NCI-H146 (cell line): ENCODE results near the gene CTBS.
"Not testable (repeated sequence)": the region's sequence is repeated elsewhere in the genome, so short reads cannot be mapped to it uniquely, and the experiment has no call there.

Source experiments
- DNase-seq: peaks from one replicate; lab custom pipeline; 2025; lab: John Stamatoyannopoulos, UW

CTBS gene

DNA sequence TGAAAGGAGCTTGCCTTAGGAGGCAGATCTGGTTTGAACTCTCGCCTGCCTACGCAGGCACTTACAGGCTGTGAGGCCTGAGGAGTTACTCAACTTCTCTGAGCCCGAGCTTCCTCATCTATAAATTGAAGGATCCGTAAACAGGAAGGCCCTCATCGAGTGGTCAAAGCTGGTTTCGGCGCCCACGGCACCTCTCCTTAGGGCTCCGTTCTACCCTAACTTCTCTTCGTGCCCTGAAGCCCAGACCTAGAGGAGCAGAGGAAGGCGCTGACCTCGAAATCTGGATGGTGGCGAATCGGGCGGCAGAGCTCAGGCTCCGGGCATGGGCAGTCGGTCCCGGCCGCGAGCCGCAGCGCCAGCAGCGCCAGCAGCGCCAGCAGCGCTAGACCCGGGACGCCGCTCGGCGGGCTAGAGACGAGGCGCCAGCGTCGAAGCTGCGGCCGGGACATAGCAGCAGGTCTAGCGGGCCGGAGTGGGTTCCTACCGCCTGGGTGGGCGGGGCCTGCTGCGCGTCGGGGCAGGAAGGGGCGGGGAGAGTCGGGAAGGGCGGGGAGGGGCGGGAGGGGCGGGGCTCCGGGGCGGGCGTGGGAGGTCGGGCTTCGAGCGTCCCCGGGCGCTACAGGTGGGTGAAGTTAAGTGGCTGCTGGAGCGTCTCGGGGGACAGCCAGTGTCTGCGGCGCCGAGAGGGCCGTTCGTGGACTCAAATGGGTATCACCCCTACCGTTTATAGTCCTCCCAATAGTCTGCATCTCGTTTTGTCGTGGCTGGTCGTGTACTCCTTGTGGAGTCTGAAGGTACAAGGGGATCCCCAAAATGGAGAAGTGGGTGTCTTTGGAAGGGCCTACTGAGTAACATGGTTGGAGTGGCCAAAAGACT is at the start of gene CTBS:
CTBS (minus strand) TSS at position 474 of the 876 bp plus-strand sequence; CDS start at position 449, 25 bp downstream.
- peak; percentile 92 for DNase-seq

- no peak for DNase-seq
These were observed 47.3 kb upstream of the CTBS start for GRCh38 chr1:84621553-84621952.

- DNase-seq, result peak; percentile 93
These were observed 46.6 kb upstream of the CTBS start for GRCh38 chr1:84620720-84621313.

- DNase-seq, result peak; percentile 45
These were observed 45.3 kb upstream of the CTBS start for GRCh38 chr1:84619383-84620102.

DNA sequence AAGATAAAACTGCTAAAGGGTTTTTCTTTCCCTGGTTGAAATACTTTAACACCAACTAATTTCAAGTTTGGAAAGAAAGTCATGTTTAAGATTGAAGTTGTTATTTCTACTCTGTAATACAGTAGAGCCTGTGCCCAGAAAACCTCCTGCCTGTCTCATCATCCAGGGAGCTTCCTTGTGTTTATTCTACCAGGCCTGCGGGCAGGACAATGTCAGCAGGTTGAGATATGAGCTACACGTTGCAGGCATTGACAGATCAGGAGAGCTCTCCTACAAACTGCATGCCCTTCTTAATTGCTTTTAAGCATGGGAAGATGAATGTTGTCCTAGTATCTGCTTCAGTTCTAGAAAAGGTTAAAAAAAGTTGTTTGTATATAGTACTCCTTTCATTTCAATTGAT is 43.1 kb upstream of the CTBS start:
- no peak for DNase-seq

DNA sequence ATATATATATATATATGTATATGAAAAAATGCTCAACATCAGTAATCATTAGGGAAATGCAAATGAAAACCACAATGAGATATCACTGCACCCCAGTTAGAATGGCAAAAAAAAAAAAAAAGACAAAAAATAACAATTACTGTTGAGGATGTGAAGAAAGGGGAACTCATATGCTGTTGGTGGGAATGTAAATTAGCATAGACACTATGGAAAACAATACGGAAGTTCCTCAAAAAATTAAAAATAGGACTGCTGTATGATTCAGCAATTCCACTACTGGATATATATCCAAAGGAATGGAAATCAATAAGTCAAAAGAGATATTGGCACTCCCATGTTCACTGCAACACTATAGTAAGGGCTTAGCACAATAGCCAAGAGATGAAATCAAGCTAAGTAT is 41.5 kb upstream of the CTBS start:
- DNase-seq, result no peak

DNA sequence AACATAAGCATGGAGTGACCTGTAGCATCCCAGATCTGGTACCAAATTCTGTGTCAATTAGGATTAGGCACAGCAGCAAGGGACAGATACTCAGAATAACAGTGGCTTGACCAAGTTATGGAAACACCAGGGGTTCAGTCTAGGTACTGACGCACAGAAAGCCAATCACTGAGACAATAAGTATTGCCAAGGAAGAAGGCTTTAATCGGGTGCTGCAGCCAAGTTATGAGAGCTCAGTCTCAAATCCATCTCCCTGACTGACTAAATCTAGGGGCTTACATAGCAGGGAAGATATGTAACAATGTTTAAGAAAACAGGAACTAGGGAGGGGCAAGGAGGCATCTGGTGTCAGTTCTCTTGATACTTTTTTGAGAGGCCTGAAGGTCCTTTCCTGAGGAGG is 39.6 kb upstream of the CTBS start:
- no peak for DNase-seq

GRCh38 chr1:84613026-84613425 is 38.8 kb upstream of the CTBS start:
- no peak for DNase-seq

DNA sequence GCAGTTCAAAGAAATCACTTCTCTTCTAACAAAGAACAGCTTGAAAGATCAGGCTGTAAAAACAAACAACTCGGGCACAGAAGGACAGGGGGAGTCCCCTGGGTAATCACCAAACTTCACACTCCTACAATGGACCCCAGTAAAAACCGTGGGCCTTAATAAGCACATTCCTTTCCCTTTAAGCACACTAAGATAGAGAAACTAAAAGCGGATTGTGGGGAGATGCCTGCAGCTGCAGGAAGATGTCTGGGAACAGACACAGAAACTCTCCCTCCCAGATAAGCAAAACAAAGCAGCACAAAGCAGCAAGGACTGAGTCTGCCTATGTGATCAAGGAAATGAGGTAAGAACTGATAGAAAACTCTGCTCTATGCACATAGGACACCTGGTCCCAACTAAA is 37.6 kb upstream of the CTBS start:
- DNase-seq, result no peak

DNA sequence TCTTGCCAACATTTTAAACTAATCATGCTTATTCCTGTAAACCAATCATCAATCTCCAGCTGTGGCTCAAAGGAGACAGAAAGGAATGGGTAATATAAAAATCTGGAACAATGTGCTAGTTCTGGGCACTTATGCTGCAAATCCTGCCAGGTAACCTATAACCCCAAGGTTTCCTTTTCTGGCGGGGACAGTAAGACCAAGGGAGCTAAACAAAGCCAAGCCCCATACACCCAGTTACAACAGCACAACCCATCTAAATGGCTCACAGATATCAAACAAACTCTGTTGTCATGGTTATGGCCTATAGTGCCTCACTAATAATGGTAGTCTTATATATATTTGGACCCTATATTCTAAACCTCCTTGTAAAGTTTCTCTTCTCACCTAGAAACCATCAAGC is 36.9 kb upstream of the CTBS start:
- no peak for DNase-seq

DNA sequence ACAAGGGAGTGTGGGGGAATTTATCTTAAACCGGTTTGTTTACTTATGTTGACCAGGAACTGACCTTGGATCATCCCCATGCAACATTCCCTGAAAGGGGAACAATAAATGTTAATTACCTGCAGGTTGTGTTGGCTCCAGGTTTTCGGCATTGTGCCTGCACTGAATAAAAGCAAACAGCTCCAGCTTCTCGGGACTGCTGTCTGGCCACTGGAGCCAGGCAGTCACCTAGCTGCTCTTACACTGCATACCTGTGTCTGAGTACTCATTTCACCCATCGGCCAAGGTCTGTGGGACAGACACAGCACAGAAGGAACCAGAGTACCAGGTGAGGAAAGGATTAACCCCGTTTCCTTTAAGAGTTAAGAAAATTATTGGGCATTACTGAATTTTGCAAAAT is 32.7 kb upstream of the CTBS start:
- no peak for DNase-seq

DNA sequence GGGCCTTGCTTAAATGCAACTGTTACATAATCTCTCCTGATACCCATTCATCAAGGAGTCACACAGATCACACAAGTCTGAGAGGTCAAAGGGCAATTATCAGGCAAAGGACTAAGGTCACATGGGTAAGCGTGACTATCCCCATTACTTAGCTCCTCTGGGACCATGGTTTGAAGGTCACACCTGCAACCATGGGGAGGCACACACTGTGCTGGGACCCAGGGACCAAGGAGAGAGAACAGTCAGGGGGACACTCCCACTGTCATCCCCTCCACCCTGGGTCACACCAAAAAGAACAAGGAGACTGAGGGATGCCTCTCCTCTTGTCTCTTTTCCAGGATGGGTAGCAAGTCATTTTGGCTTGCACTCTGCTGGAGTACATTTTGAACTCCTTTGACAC is 30.9 kb upstream of the CTBS start:
- no peak for DNase-seq

- DNase-seq, result no peak
These were observed 29.9 kb upstream of the CTBS start for GRCh38 chr1:84603941-84604830.

GRCh38 chr1:84603223-84603622 is 29.0 kb upstream of the CTBS start:
- no peak for DNase-seq

- no peak for DNase-seq
These were observed 26.6 kb upstream of the CTBS start for GRCh38 chr1:84600796-84601195.

DNA sequence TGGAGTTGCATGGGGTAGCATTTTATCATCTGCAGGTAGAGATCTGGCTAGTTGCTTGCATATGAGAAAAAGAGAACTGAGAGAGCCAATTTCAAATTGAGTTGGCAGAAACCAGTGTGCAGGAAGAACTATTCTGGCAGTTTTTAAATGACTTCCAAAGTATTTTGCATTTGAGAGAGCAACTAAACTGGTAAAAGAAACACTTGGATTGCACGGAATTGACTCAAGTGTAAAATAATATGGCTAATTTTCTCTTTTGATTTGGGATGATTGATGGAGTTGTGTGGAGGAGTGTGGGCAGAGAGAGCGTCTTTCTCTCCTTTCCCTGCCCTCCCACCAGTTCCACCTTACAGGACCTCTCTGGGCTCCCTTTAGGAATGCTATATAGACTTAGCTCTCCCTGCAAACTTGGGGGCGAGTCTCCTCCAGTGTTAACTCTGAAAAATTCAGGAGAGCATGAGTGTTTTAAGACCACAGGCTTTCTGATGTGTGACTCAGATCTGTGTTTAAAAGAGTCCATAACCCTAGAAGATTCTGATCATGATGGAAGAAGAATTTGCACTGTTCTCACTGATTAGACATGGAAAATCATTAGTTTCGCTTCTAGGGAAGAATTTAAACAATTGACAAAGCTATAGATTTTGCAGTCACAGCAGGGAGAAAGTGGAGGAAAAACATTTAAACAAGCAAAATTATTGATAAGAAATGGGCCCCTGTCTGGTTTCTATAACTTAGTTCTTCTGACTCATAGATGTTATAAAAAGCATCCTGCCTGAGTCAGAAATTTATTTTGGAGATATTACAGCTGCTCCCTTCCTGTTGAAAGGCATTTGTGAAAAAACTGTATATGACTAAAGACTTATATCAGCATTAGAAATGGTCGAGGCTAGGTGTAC is 24.9 kb upstream of the CTBS start:
- DNase-seq, result no peak

DNA sequence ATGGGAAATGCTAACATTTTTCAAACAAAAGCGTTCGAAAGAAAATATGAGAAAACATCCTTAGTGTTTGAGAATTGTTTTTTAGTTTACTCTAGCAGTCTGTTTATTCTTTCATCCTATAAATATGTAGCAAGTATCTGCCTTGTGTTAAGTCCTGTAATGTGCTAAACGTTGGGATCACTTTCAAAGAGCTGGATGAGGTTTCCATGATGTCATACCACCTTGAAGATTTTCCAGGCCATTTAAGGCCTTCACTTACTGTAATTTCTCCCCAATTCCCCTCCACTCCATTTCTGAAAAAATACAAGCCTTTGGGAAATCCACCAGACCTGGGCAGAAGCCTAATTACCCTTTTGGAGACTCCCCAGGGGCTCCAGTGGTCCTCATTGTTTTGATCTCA is 24.2 kb upstream of the CTBS start:
- no peak for DNase-seq

- DNase-seq, result no peak
These were observed 22.8 kb upstream of the CTBS start for GRCh38 chr1:84597011-84597410.

DNA sequence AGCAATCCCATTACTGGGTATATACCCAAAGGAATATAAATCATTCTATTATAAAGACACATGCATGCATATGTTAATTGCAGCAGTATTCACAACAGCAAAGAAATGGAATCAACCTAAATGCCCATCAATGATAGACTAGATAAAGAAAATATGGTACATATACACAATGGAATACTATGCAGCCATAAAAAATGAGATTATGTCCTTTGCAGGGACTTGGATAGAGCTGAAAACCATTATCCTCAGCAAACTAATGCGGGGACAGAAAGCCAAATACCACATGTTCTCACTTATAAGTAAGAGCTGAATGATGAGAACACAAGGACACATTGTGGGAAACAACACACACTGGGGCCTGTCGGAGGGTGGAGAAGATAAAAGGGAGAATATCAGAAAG is 20.7 kb upstream of the CTBS start:
- DNase-seq, result not testable (repeated sequence)

DNA sequence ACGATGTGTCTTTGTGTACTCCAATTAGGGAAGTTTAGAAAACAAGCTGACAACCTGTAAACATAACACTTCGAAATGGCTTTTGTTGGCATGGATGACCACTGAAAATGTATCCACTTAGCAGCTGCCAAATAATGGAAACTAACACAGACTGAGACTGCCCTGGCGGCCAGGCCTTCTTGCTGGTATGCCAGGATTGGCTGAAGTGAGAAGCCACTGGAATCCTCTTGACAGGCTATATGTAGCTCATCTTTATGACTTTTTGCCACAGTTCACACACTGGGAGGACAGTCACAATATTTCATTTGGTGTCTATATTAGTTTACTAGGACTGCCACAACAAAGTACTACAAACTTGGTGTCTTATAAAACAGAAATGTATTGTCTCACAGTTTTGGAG is 12.9 kb upstream of the CTBS start:
- DNase-seq, result no peak

- DNase-seq, result no peak
These were observed 11.6 kb upstream of the CTBS start for GRCh38 chr1:84585803-84586202.
